ENCODE results near the gene LGI2. TPM values are rescaled to one million over a fixed set of nuclear protein-coding genes. Genes with fewer than 3 reads are reported as not detected.

The LGI2 gene
- polyA plus RNA-seq, 1 donor from 2014 or later: 10.3 TPM

GRCh38 chr4:25011135-25011866, 19.4 kb downstream of the LGI2 start:
- no peaks in the 10 kb centered on the region for H4K20me1 ChIP-seq (ENCODE audit: insufficient read depth)

DNA sequence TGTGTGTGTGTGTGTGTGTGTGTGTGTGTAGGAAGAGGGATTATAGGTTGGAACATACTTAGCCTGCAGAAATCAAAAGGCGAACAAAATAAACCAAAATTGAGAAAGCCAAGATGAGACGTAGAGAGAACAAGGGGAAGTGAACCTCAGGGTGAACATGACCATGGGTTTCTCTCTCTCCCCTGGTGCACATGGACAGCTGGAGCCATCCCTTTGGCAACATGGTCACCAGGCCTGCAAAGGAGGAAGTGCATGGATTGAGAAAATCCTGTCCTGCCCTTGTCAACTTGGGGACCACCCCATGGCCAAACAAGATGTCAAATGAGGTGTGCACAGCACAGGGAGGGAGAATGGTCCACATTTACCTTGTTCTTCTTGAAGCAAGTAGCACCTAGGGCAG, 23.1 kb downstream of the LGI2 start:
- Histone ChIP-seq H3K4me3 (ENCODE audit: low read length) (no peak overlapping the region), H3K36me3 (ENCODE audit: insufficient read depth, low read length) (no peaks in the 10 kb centered on the region), H3F3A (ENCODE audit: insufficient read depth, low read length, poor library complexity, severe bottlenecking) (no peaks in the 10 kb centered on the region), H3K4me2 (ENCODE audit: low read length) (no peak overlapping the region), H3K9me3 (ENCODE audit: low read length) (no peaks in the 10 kb centered on the region), H3K79me2 (replicated peaks; ENCODE audit: insufficient read depth, low read length) (no peaks in the 10 kb centered on the region), H2AFZ (ENCODE audit: low read depth, low read length) (no peak overlapping the region), H3K27ac (ENCODE audit: low read length) (no peak overlapping the region), H3K9ac (ENCODE audit: low read length) (no peak overlapping the region), H3K27me3 (ENCODE audit: insufficient read depth, low read depth, low read length) (no peaks in the 10 kb centered on the region), H3K9me2 (ENCODE audit: insufficient read depth, low read length) (no peaks in the 10 kb centered on the region), H4K20me1 (ENCODE audit: insufficient read depth) (no peaks in the 10 kb centered on the region)
- TF ChIP-seq POLR2AphosphoS5 (IDR thresholded peaks at IDR 0.05) (no peak), SMC3 (conservative IDR thresholded peaks at IDR 0.05; ENCODE audit: poor library complexity) (no peak), RAD21 (conservative IDR thresholded peaks at IDR 0.05) (no peak)
- TF ChIP-seq, protein P1, sequence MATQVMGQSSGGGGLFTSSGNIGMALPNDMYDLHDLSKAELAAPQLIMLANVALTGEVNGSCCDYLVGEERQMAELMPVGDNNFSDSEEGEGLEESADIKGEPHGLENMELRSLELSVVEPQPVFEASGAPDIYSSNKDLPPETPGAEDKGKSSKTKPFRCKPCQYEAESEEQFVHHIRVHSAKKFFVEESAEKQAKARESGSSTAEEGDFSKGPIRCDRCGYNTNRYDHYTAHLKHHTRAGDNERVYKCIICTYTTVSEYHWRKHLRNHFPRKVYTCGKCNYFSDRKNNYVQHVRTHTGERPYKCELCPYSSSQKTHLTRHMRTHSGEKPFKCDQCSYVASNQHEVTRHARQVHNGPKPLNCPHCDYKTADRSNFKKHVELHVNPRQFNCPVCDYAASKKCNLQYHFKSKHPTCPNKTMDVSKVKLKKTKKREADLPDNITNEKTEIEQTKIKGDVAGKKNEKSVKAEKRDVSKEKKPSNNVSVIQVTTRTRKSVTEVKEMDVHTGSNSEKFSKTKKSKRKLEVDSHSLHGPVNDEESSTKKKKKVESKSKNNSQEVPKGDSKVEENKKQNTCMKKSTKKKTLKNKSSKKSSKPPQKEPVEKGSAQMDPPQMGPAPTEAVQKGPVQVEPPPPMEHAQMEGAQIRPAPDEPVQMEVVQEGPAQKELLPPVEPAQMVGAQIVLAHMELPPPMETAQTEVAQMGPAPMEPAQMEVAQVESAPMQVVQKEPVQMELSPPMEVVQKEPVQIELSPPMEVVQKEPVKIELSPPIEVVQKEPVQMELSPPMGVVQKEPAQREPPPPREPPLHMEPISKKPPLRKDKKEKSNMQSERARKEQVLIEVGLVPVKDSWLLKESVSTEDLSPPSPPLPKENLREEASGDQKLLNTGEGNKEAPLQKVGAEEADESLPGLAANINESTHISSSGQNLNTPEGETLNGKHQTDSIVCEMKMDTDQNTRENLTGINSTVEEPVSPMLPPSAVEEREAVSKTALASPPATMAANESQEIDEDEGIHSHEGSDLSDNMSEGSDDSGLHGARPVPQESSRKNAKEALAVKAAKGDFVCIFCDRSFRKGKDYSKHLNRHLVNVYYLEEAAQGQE (IDR thresholded peaks at IDR 0.05; ENCODE audit: borderline replicate concordance): no peak

More at GRCh38 chr4:25011135-25011866, 19.4 kb downstream of the LGI2 start:
- Histone ChIP-seq H3K27ac (ENCODE audit: low read length) (no peak overlapping the region), H3K4me2 (ENCODE audit: low read length) (no peak overlapping the region), H2AFZ (ENCODE audit: low read depth, low read length) (no peak overlapping the region), H3K9me3 (ENCODE audit: low read length) (no peaks in the 10 kb centered on the region), H3K4me3 (ENCODE audit: low read length) (no peak overlapping the region), H3F3A (ENCODE audit: insufficient read depth, low read length, poor library complexity, severe bottlenecking) (no peaks in the 10 kb centered on the region), H3K36me3 (ENCODE audit: insufficient read depth, low read length) (no peaks in the 10 kb centered on the region), H3K27me3 (ENCODE audit: insufficient read depth, low read depth, low read length) (no peaks in the 10 kb centered on the region), H3K9ac (ENCODE audit: low read length) (no peak overlapping the region), H3K79me2 (replicated peaks; ENCODE audit: insufficient read depth, low read length) (no peaks in the 10 kb centered on the region), H3K9me2 (ENCODE audit: insufficient read depth, low read length) (no peaks in the 10 kb centered on the region)
- TF ChIP-seq POLR2AphosphoS5 (IDR thresholded peaks at IDR 0.05): peak; percentile 18
- no peak for TF ChIP-seq CTCF (IDR thresholded peaks at IDR 0.05; ENCODE audit: poor library complexity, severe bottlenecking)

DNA sequence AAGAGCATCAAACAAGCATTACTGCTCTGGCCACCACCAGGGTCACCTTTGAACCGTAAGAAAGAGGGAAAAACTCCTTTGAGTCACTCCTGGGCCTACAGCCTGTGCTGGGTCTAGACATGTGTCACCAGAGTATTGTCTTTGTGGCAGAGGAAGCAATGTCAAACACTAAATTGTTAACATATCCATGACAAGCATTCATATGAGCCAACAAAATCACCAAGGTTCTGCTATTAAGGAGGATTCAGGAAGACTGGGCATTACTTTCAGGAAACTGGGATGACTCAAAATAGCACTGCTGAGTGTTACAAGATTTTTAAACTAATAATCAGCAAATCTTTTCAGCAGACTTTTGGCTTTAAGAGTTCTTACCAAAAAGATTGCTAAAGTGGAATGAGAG, 28.1 kb downstream of the LGI2 start:
- H3K9ac ChIP-seq (ENCODE audit: low read length): no peak overlapping the region
- H3F3A ChIP-seq (ENCODE audit: insufficient read depth, low read length, poor library complexity, severe bottlenecking): no peaks in the 10 kb centered on the region
- no peak overlapping the region for H3K4me2 ChIP-seq (ENCODE audit: low read length)
- H3K36me3 ChIP-seq (ENCODE audit: insufficient read depth, low read length): no peaks in the 10 kb centered on the region
- no peak overlapping the region for H3K4me3 ChIP-seq (ENCODE audit: low read length)
- no peaks in the 10 kb centered on the region for H3K9me2 ChIP-seq (ENCODE audit: insufficient read depth, low read length)
- no peak overlapping the region for H2AFZ ChIP-seq (ENCODE audit: low read depth, low read length)
- no peak overlapping the region for H3K27ac ChIP-seq (ENCODE audit: low read length)
- no peaks in the 10 kb centered on the region for H3K79me2 ChIP-seq (replicated peaks; ENCODE audit: insufficient read depth, low read length)
- TF ChIP-seq RAD21 (conservative IDR thresholded peaks at IDR 0.05) (no peak), EP300 (conservative IDR thresholded peaks at IDR 0.05; ENCODE audit: poor library complexity, severe bottlenecking) (no peak), MXI1 (conservative IDR thresholded peaks at IDR 0.05; ENCODE audit: poor library complexity, severe bottlenecking) (no peak), CTCF (IDR thresholded peaks at IDR 0.05; ENCODE audit: poor library complexity, severe bottlenecking) (no peak), POLR2AphosphoS5 (IDR thresholded peaks at IDR 0.05) (no peak), SMC3 (conservative IDR thresholded peaks at IDR 0.05; ENCODE audit: poor library complexity) (no peak), EZH2 (IDR thresholded peaks at IDR 0.05; ENCODE audit: borderline replicate concordance, insufficient read depth, low read length, poor library complexity, severe bottlenecking) (no peak), TAF1 (IDR thresholded peaks at IDR 0.05; ENCODE audit: low read depth) (no peak)
- TF ChIP-seq, protein P1 (IDR thresholded peaks at IDR 0.05; ENCODE audit: borderline replicate concordance): no peak
- no peaks in the 10 kb centered on the region for H3K9me3 ChIP-seq (ENCODE audit: low read length)
- H3K27me3 ChIP-seq (ENCODE audit: insufficient read depth, low read depth, low read length): no peaks in the 10 kb centered on the region
- no peaks in the 10 kb centered on the region for H4K20me1 ChIP-seq (ENCODE audit: insufficient read depth)

Data from neural cell (in vitro differentiated cells).